HUES64 (cell line): Measurements from ENCODE around the gene FILIP1L. TPM values are rescaled to one million over a fixed set of nuclear protein-coding genes. Genes with fewer than 3 reads are reported as not detected.

ENCODE experiments used
- H3K27ac ChIP-seq: 2 replicates; pipeline ENCODE4 v1.7.0; 2013; ENCODE audit warnings: low read depth, low read length, inconsistent platforms
- H3K27me3 ChIP-seq: 2 replicates; pipeline ENCODE4 v1.6.1; 2013; ENCODE audit warnings: mild to moderate bottlenecking, low read length; ENCODE audit not compliant: insufficient read depth
- H3K36me3 ChIP-seq: 2 replicates; pipeline ENCODE4 v1.6.1; 2013; ENCODE audit warnings: mild to moderate bottlenecking, low read length; ENCODE audit not compliant: insufficient read depth
- H3K4me1 ChIP-seq: 2 replicates; pipeline ENCODE4 v1.6.1; 2013; ENCODE audit warnings: mild to moderate bottlenecking, low read length, moderate library complexity; ENCODE audit not compliant: insufficient read depth
- H3K4me3 ChIP-seq: 2 replicates; pipeline ENCODE4 v1.5.1; 2013; ENCODE audit warnings: mild to moderate bottlenecking, low read length, moderate library complexity
- H3K9ac ChIP-seq: 2 replicates; pipeline ENCODE4 v1.6.1; 2013; ENCODE audit warnings: mild to moderate bottlenecking, low read depth, low read length
- H3K9me3 ChIP-seq: 2 replicates; pipeline ENCODE4 v1.6.1; 2013; ENCODE audit warnings: low read depth, low read length; ENCODE audit not compliant: insufficient read depth
- WGBS: fragments of 150-250, 120-280 bp; methylation state at CpG from one replicate; pipeline ENCODE4 v1.1.7; 2013; ENCODE audit warnings: missing lambda C conversion rate; 5-methylcytosine and 5-hydroxymethylcytosine counted together
- polyA plus RNA-seq, 2 experiments: library from polyadenylated mRNA; stranded (reverse); fragments of 50-300 nt; gene quantifications; one replicate each; pipeline ENCODE4 v1.2.3, GENCODE V29; 2013

FILIP1L gene
- polyA plus RNA-seq (2013, experiment 1 of 2) = 2.3 TPM
- 3.0 TPM for polyA plus RNA-seq (2013, experiment 2 of 2)

GRCh38 chr3:100114413-100115030, at the start of gene FILIP1L:
TSS of gene FILIP1L (minus strand) at chr3:100114501.
- no peaks in the 10 kb centered on the region for H3K9me3 ChIP-seq
- H3K9ac ChIP-seq = no peak within 1 kb of the TSS
- H3K27me3 ChIP-seq = no peaks in the 10 kb centered on the region
- 0 out of 2 replicates have a peak, but pooled peaks cover 3% of the 10 kb centered on the region for H3K36me3 ChIP-seq
- no peak within 1 kb of the TSS for H3K27ac ChIP-seq
- WGBS = 98% methylated on average over 6 of the region's 7 CpGs
- H3K4me1 ChIP-seq = no peaks in the 10 kb centered on the region
- no peak within 1 kb of the TSS for H3K4me3 ChIP-seq

GRCh38 chr3:100163787-100164186, 49.5 kb upstream of the FILIP1L start:
- no peak overlapping the region for H3K9ac ChIP-seq
- H3K27ac ChIP-seq = no peak overlapping the region
- H3K9me3 ChIP-seq = no peaks in the 10 kb centered on the region
- H3K4me1 ChIP-seq = no peaks in the 10 kb centered on the region
- H3K36me3 ChIP-seq = peaks cover 15% of the 10 kb centered on the region
- H3K4me3 ChIP-seq = no peak overlapping the region
- H3K27me3 ChIP-seq = no peaks in the 10 kb centered on the region
- 79% methylated on average over 1 of the region's 2 CpGs for WGBS

GRCh38 chr3:100160521-100160920, 46.2 kb upstream of the FILIP1L start:
- no peak overlapping the region for H3K9ac ChIP-seq
- no peaks in the 10 kb centered on the region for H3K27me3 ChIP-seq
- no peaks in the 10 kb centered on the region for H3K4me1 ChIP-seq

GRCh38 chr3:100159331-100160153, 45.2 kb upstream of the FILIP1L start:
- WGBS = 93% methylated on average over 4 of the region's 4 CpGs
- Histone ChIP-seq H3K4me3 (no peak overlapping the region), H3K9ac (no peak overlapping the region), H3K4me1 (no peaks in the 10 kb centered on the region), H3K27ac (no peak overlapping the region), H3K36me3 (peaks cover 19% of the 10 kb centered on the region), H3K27me3 (no peaks in the 10 kb centered on the region), H3K9me3 (peaks cover 13% of the 10 kb centered on the region; the same call in 1 of the 2 replicates)

More at GRCh38 chr3:100160521-100160920, 46.2 kb upstream of the FILIP1L start:
- WGBS = no CpG with 5 or more reads among the region's 2 CpGs
- Histone ChIP-seq H3K9me3 (peaks cover 6% of the 10 kb centered on the region; the same call in 1 of the 2 replicates), H3K4me3 (no peak overlapping the region), H3K27ac (no peak overlapping the region), H3K36me3 (peaks cover 9% of the 10 kb centered on the region)

GRCh38 chr3:100158918-100159330, 44.6 kb upstream of the FILIP1L start:
- H3K9me3 ChIP-seq = peaks cover 13% of the 10 kb centered on the region; the same call in 1 of the 2 replicates
- no peak overlapping the region for H3K27ac ChIP-seq
- H3K36me3 ChIP-seq = peaks cover 19% of the 10 kb centered on the region
- H3K4me1 ChIP-seq = no peaks in the 10 kb centered on the region
- no peak overlapping the region for H3K9ac ChIP-seq
- 93% methylated on average over 2 of the region's 2 CpGs for WGBS
- no peaks in the 10 kb centered on the region for H3K27me3 ChIP-seq
- no peak overlapping the region for H3K4me3 ChIP-seq

- H3K4me3 ChIP-seq = no peak overlapping the region
- no peak overlapping the region for H3K9ac ChIP-seq
- no peaks in the 10 kb centered on the region for H3K27me3 ChIP-seq
- no peaks in the 10 kb centered on the region for H3K4me1 ChIP-seq
- peaks cover 19% of the 10 kb centered on the region for H3K36me3 ChIP-seq
- peaks cover 13% of the 10 kb centered on the region; the same call in 1 of the 2 replicates for H3K9me3 ChIP-seq
- no peak overlapping the region for H3K27ac ChIP-seq
- 90% methylated on average over 2 of the region's 2 CpGs for WGBS
Observed at GRCh38 chr3:100157685-100158084, 43.4 kb upstream of the FILIP1L start.

GRCh38 chr3:100155590-100155989, 41.3 kb upstream of the FILIP1L start:
- Histone ChIP-seq H3K4me3 (no peak overlapping the region), H3K4me1 (no peaks in the 10 kb centered on the region), H3K36me3 (peaks cover 19% of the 10 kb centered on the region), H3K9ac (no peak overlapping the region), H3K27ac (no peak overlapping the region), H3K27me3 (no peaks in the 10 kb centered on the region), H3K9me3 (peaks cover 13% of the 10 kb centered on the region; the same call in 1 of the 2 replicates)

GRCh38 chr3:100155128-100155527, 40.8 kb upstream of the FILIP1L start:
- Histone ChIP-seq H3K4me1 (no peaks in the 10 kb centered on the region), H3K27me3 (no peaks in the 10 kb centered on the region), H3K4me3 (no peak overlapping the region), H3K27ac (no peak overlapping the region), H3K9ac (no peak overlapping the region), H3K9me3 (peaks cover 13% of the 10 kb centered on the region; the same call in 1 of the 2 replicates), H3K36me3 (peaks cover 19% of the 10 kb centered on the region)

- no peak overlapping the region for H3K4me3 ChIP-seq
- no peaks in the 10 kb centered on the region for H3K27me3 ChIP-seq
- H3K4me1 ChIP-seq = no peaks in the 10 kb centered on the region
- WGBS = no CpG with 5 or more reads among the region's 1 CpG
- no peak overlapping the region for H3K9ac ChIP-seq
- H3K9me3 ChIP-seq = peaks cover 13% of the 10 kb centered on the region; the same call in 1 of the 2 replicates
- H3K27ac ChIP-seq = no peak overlapping the region
- H3K36me3 ChIP-seq = peaks cover 19% of the 10 kb centered on the region
Observed at GRCh38 chr3:100154171-100154570, 39.9 kb upstream of the FILIP1L start.

GRCh38 chr3:100151024-100151707, 36.9 kb upstream of the FILIP1L start:
- Histone ChIP-seq H3K9ac (no peak overlapping the region), H3K9me3 (peaks cover 13% of the 10 kb centered on the region; the same call in 1 of the 2 replicates), H3K4me3 (no peak overlapping the region), H3K36me3 (peaks cover 23% of the 10 kb centered on the region), H3K4me1 (no peaks in the 10 kb centered on the region), H3K27ac (no peak overlapping the region), H3K27me3 (no peaks in the 10 kb centered on the region)
- WGBS = 84% methylated on average over 8 of the region's 8 CpGs

- Histone ChIP-seq H3K9ac (no peak overlapping the region), H3K27me3 (no peaks in the 10 kb centered on the region), H3K27ac (no peak overlapping the region), H3K4me3 (no peak overlapping the region), H3K9me3 (peaks cover 7% of the 10 kb centered on the region; the same call in 1 of the 2 replicates), H3K36me3 (peaks cover 19% of the 10 kb centered on the region), H3K4me1 (no peaks in the 10 kb centered on the region)
- WGBS = 100% methylated on average over 1 of the region's 1 CpG
Observed at GRCh38 chr3:100150473-100150872, 36.2 kb upstream of the FILIP1L start.
